Gastroesophageal sphincter (tissue), 4 donors: ENCODE data around the gene PUSL1. TPM values are rescaled to one million over a fixed set of nuclear protein-coding genes. Genes with fewer than 3 reads are reported as not detected.

Experiments used
- ATAC-seq: fragments of 150-250 bp; one replicate; pipeline ENCODE4 v1.9.1; 2016; ENCODE audit warnings: mild to moderate bottlenecking, moderate library complexity
- H3K27ac ChIP-seq, 4 donors: fragments of 200-600 bp; sonication (generic) in 3 of 4; 1 replicate in 3 of 4; 2 replicates in 1 of 4; pipeline ENCODE4 v1.5.1; 2016 to 2019
- H3K27me3 ChIP-seq: fragments of 200-600 bp; sonication (generic); one replicate; pipeline ENCODE4 v1.5.1; 2019
- H3K36me3 ChIP-seq, 2 donors: fragments of 200-600 bp; sonication (generic); one replicate each; pipeline ENCODE4 v1.5.1; 2019; ENCODE audit warnings: control low read depth in 1 of 2
- H3K4me1 ChIP-seq, 3 donors: fragments of 200-600 bp; sonication (generic); 1 replicate in 2 of 3; 2 replicates in 1 of 3; pipeline ENCODE4 v1.5.1; 2016 to 2019; ENCODE audit warnings: control low read depth in 2 of 3
- H3K4me3 ChIP-seq, 2 donors: fragments of 200-600 bp; sonication (generic); one replicate each; pipeline ENCODE4 v1.5.1; 2019; ENCODE audit warnings: mild to moderate bottlenecking in 1 of 2, moderate library complexity in 1 of 2
- H3K9me3 ChIP-seq, 3 donors: fragments of 200-600 bp; sonication (generic); one replicate each; pipeline ENCODE4 v1.5.1; 2017 to 2019; ENCODE audit warnings: control low read depth in 2 of 3
- EP300 ChIP-seq: sonication (generic); formaldehyde crosslinking; IDR thresholded peaks from one replicate; pipeline ENCODE4 v1.6.1; 2017; ENCODE audit warnings: antibody characterized with exemption, mild to moderate bottlenecking
- POLR2A ChIP-seq, 2 donors: fragments of 450-650 bp; IDR thresholded peaks; one replicate each; pipeline ENCODE4 v1.6.1; 2017; ENCODE audit warnings: antibody characterized with exemption in 2 of 2, mild to moderate bottlenecking in 2 of 2, moderate library complexity in 1 of 2
- POLR2AphosphoS5 ChIP-seq: sonication (generic); formaldehyde crosslinking; IDR thresholded peaks from one replicate; pipeline ENCODE4 v1.6.1; 2017; ENCODE audit warnings: antibody characterized with exemption
- WGBS, 2 donors: methylation state at CpG; one replicate each; pipeline ENCODE4 v1.1.5; 2018; ENCODE audit warnings: low coverage in 1 of 2; 5-methylcytosine and 5-hydroxymethylcytosine counted together
- total RNA-seq, 4 donors: library from RNA; depleted of rRNA; stranded (reverse); fragments of >200 nt; gene quantifications; one replicate each; pipeline ENCODE4 v1.1.0, GENCODE V29; 2016
- TF ChIP-seq, protein P1 (sequence below), 4 experiments: fragments of 200-600 bp in 2 of 4; fragments of 450-650 bp in 2 of 4; sonication (generic) in 1 of 4; IDR thresholded peaks; one replicate each; pipeline ENCODE4 v1.5.1; 2017 to 2019; ENCODE audit warnings: antibody characterized with exemption in 4 of 4, mild to moderate bottlenecking in 2 of 4, moderate library complexity in 2 of 4

PUSL1 gene
- total RNA-seq, 4 donors from 2014 or later = 12.5 to 24.2 (median 19.4) TPM

DNA sequence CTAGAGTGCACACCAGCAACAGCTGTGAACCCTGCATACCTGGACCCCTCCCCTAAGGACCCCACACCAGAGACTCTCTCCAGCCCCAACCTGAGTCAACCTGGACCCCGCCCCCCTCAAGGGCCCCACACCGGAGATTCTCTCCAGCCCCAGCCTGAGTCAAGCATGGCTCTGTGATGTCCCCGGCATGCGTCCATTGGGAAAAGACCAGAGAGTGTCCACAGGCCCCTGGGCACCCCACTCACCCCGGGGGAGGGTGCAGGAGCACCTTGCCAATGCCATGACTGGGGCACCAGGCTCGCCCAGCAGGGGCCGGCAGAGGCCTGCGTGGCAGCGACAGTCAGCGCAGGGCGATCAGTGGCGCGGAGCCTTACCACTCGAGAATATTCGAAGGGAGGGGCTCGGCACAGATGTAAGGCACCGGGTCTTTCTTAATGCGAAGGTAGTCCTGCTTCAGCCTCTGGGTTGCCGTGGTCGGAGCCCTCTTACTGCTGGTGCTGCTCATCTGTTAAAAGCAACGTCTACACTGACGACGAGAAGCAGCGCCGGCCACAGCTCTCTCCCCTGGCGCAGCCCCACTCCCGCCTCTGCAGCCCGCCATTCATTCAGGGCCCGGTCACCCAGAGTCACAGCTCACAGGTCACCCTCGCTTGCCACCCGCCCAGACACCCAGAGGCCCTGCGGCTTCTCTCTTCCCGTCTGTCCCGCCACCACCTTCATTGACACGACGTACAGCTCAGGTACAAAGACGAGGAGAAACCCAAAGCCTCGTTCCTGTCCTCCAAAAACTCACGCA, 40.7 kb upstream of the PUSL1 start:
- no peaks in the 10 kb centered on the region for H3K27me3 ChIP-seq
- 85 to 93% methylated on average over 5 to 22 of the region's 39 CpGs for WGBS, 2 donors
- no peak overlapping the region for H3K27ac ChIP-seq
- no peak overlapping the region for H3K4me3 ChIP-seq
- TF ChIP-seq, protein P1, sequence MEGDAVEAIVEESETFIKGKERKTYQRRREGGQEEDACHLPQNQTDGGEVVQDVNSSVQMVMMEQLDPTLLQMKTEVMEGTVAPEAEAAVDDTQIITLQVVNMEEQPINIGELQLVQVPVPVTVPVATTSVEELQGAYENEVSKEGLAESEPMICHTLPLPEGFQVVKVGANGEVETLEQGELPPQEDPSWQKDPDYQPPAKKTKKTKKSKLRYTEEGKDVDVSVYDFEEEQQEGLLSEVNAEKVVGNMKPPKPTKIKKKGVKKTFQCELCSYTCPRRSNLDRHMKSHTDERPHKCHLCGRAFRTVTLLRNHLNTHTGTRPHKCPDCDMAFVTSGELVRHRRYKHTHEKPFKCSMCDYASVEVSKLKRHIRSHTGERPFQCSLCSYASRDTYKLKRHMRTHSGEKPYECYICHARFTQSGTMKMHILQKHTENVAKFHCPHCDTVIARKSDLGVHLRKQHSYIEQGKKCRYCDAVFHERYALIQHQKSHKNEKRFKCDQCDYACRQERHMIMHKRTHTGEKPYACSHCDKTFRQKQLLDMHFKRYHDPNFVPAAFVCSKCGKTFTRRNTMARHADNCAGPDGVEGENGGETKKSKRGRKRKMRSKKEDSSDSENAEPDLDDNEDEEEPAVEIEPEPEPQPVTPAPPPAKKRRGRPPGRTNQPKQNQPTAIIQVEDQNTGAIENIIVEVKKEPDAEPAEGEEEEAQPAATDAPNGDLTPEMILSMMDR (IDR thresholded peaks at IDR 0.05) = no peak
- TF ChIP-seq EP300 (no peak), POLR2A (IDR thresholded peaks at IDR 0.05) (no peak), POLR2AphosphoS5 (no peak)
- H3K36me3 ChIP-seq = peaks cover 0 to 64% of the 10 kb centered on the region in 2 donors
- peaks cover 6 to 50% (median 27%) of the 10 kb centered on the region in 3 donors for H3K4me1 ChIP-seq
- H3K9me3 ChIP-seq = no peaks in the 10 kb centered on the region
- no peak for ATAC-seq

DNA sequence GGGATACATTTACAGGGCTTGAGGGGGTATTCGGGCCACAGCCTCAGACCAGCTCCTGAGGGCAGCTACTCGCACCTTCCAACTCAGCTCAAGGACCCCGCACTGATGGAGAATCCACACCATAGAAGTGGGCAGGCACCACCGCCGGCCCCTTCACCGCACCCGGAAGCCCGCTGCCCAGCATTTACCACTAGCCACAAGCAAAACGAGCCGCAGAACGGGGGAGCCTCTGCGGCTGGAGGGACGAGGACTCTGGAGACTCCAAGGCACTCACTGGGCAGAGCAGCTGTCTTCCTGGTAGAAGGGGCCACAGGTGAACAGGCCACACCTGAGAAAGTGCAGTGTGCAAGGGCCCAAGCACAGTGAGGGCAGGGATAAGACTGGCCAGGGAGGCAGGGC, 40.1 kb upstream of the PUSL1 start:
- no peaks in the 10 kb centered on the region for H3K27me3 ChIP-seq
- peaks cover 6 to 54% (median 29%) of the 10 kb centered on the region in 3 donors for H3K4me1 ChIP-seq
- no peak for ATAC-seq
- peaks cover 0 to 58% of the 10 kb centered on the region in 2 donors for H3K36me3 ChIP-seq
- TF ChIP-seq POLR2A (IDR thresholded peaks at IDR 0.05) (no peak), EP300 (no peak)
- TF ChIP-seq, protein P1 (IDR thresholded peaks at IDR 0.05) = no peak
- no peak overlapping the region for H3K27ac ChIP-seq
- no peaks in the 10 kb centered on the region for H3K9me3 ChIP-seq
- no peak overlapping the region for H3K4me3 ChIP-seq
- 100% methylated on average over 1 to 4 of the region's 13 CpGs for WGBS, 2 donors

DNA sequence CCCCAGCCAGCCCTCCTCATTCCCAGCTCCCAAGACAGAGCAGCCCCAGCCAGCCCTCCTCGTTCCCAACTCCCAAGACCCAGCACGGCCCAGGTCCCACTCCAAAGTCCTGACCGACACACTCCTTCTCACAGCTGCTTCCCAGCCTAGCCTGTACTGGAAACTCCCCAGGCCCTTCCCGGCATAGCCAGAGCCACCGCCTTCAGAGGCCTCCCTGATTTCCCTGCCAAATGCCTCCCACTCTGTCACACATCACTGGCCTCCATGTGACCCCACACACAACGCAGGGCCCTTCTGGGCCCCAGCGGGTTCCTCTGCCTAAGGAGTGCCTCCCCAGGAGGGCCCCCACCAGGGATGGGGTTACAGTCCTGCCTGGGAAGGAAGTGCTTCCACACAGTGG, 37.6 kb upstream of the PUSL1 start:
- Histone ChIP-seq H3K9me3 (no peaks in the 10 kb centered on the region), H3K4me1 (peaks cover 6 to 67% (median 35%) of the 10 kb centered on the region in 3 donors), H3K4me3 (peak overlapping the region in 1 of 2 donors; percentile 14), H3K36me3 (peaks cover 0 to 33% of the 10 kb centered on the region in 2 donors), H3K27ac (peak overlapping the region in 1 of 4 donors; percentile 18), H3K27me3 (no peaks in the 10 kb centered on the region)
- TF ChIP-seq POLR2A (IDR thresholded peaks at IDR 0.05) (no peak), POLR2AphosphoS5 (no peak), EP300 (no peak)
- TF ChIP-seq, protein P1 (IDR thresholded peaks at IDR 0.05) = no peak
- WGBS, 2 donors = 67% methylated on average over 6 of the region's 7 CpGs; no CpG with 5 or more reads in 1 of the 2 donors
- ATAC-seq = no peak

DNA sequence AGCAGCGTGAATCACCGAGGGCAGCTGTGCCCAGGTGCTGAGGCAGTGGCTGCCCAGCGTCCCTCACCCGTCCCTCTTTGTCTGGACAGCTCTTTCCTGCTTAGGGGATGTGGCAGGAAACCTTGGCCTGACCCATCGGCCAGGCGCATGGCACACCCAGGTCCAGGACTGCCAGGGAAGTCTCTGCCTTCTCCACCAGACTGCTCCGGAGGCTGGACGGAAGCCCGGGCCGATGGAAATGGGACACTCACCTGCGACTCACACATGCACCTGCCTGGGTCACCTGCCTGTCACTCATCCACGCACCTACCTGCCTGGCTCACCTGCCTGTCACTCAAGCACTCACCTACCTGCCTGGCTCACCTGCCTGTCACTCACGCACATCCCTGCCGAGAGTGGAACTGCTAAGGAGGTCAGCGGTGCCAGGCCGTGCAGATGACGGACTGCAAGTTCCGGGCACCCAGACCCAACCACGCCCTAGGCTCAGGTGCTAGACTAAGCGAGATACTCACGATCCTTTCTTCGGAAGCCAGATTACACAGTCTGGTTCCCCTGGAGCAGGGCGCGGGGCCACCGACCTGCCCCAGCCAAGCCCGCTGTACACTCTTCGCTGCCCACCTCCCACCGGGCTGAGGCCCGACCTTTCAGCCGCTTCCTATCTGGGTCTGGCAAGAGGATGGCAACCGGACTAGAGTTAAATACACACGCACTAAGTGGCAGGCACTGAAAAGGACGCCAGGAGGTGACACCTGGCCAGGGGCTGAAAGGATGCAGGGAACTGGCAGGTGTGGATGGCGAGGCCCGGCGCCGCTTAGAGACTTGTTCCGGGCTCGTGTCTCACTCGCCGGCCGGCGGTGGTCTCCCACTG, 35.8 kb upstream of the PUSL1 start:
- TF ChIP-seq POLR2A (IDR thresholded peaks at IDR 0.05) (no peak), EP300 (no peak), POLR2AphosphoS5 (no peak)
- TF ChIP-seq, protein P1 (IDR thresholded peaks at IDR 0.05) = no peak
- peak overlapping the region in 2 of 4 donors; percentile 86 to 89 for H3K27ac ChIP-seq
- peaks cover 0 to 16% of the 10 kb centered on the region in 2 donors for H3K36me3 ChIP-seq
- peaks cover 6 to 67% (median 35%) of the 10 kb centered on the region in 3 donors for H3K4me1 ChIP-seq
- no peaks in the 10 kb centered on the region for H3K9me3 ChIP-seq
- WGBS, 2 donors = 46 to 60% methylated on average over 3 of the region's 43 CpGs
- no peaks in the 10 kb centered on the region for H3K27me3 ChIP-seq
- peak overlapping the region; percentile 90 to 99 for H3K4me3 ChIP-seq
- no peak for ATAC-seq
